Tibial nerve (tissue), 4 donors: ENCODE measurements around the gene SNX9. TPM values are rescaled to one million over a fixed set of nuclear protein-coding genes. Genes with fewer than 3 reads are reported as not detected.
A peak's percentile ranks its signal among the peaks of the same experiment; 100 is the strongest.

ENCODE experiments used
- DNase-seq, 2 donors: peaks; one replicate each; pipeline ENCODE4 v3.0.0-alpha.2; 2019; ENCODE audit warnings: low spot score in 2 of 2
- H3K27ac ChIP-seq, 4 donors: fragments of 200-600 bp; sonication (generic) in 3 of 4; one replicate each; pipeline ENCODE4 v1.5.1; 2017 to 2019; ENCODE audit warnings: mild to moderate bottlenecking in 1 of 4
- H3K27me3 ChIP-seq, 2 donors: fragments of 200-600 bp; sonication (generic) in 1 of 2; one replicate each; pipeline versions ENCODE4 v1.5.1 to v1.6.0; 2017 to 2019
- H3K36me3 ChIP-seq, 3 donors: fragments of 200-600 bp; sonication (generic); one replicate each; pipeline ENCODE4 v1.5.1; 2018 to 2019
- H3K4me1 ChIP-seq, 4 donors: fragments of 200-600 bp; sonication (generic) in 3 of 4; one replicate each; pipeline ENCODE4 v1.5.1; 2017 to 2019
- H3K4me3 ChIP-seq, 4 donors: fragments of 200-600 bp; sonication (generic) in 3 of 4; one replicate each; pipeline ENCODE4 v1.5.1; 2017 to 2019; ENCODE audit warnings: mild to moderate bottlenecking in 1 of 4, moderate library complexity in 1 of 4
- H3K9me3 ChIP-seq, 4 donors: fragments of 200-600 bp; sonication (generic) in 3 of 4; one replicate each; pipeline ENCODE4 v1.5.1; 2017 to 2019
- CTCF ChIP-seq, 5 experiments: fragments of 200-600 bp in 3 of 5; fragments of 450-650 bp in 2 of 5; sonication (generic) in 3 of 5; IDR thresholded peaks; one replicate each; pipeline ENCODE4 v1.5.1; 2016 to 2019; ENCODE audit warnings: antibody characterized with exemption in 5 of 5, mild to moderate bottlenecking in 3 of 5, moderate library complexity in 2 of 5
- EP300 ChIP-seq, 2 donors: sonication (generic); formaldehyde crosslinking; IDR thresholded peaks; one replicate each; pipeline ENCODE4 v1.6.1; 2017; ENCODE audit warnings: antibody characterized with exemption in 2 of 2, mild to moderate bottlenecking in 1 of 2
- POLR2A ChIP-seq, 2 donors: fragments of 450-650 bp; IDR thresholded peaks; one replicate each; pipeline ENCODE4 v1.6.1; 2017; ENCODE audit warnings: antibody characterized with exemption in 2 of 2, mild to moderate bottlenecking in 2 of 2, moderate library complexity in 2 of 2
- WGBS, 2 donors: methylation state at CpG; one replicate each; pipeline ENCODE4 v1.1.5; 2018; 5-methylcytosine and 5-hydroxymethylcytosine counted together
- total RNA-seq, 4 donors: library from RNA; depleted of rRNA; stranded (reverse); fragments of >200 nt; gene quantifications; one replicate each; pipeline ENCODE4 v1.1.0, GENCODE V29; 2016

SNX9 gene
- total RNA-seq, 4 donors from 2014 or later: 61.2 to 69.2 (median 63.9) TPM

GRCh38 chr6:157980288-157981131 is 157.5 kb downstream of the SNX9 start:
- Histone ChIP-seq H3K9me3 (no peaks in the 10 kb centered on the region), H3K4me1 (peaks cover 0 to 18% (median 0%) of the 10 kb centered on the region in 4 donors), H3K36me3 (no peaks in the 10 kb centered on the region), H3K4me3 (peak overlapping the region in 3 of 4 donors; percentile 76 to 84 (median 82)), H3K27me3 (peaks cover 0 to 8% of the 10 kb centered on the region in 2 donors), H3K27ac (peak overlapping the region in 3 of 4 donors; percentile 68 to 87 (median 84))
- WGBS, 2 donors: 64 to 84% methylated on average over 9 to 18 of the region's 19 CpGs
- no peak for DNase-seq
- TF ChIP-seq EP300 (IDR thresholded peaks at IDR 0.05) (no peak), POLR2A (IDR thresholded peaks at IDR 0.05) (no peak), CTCF (IDR thresholded peaks at IDR 0.05) (no peak)

- peaks cover 0 to 18% (median 0%) of the 10 kb centered on the region in 4 donors for H3K4me1 ChIP-seq
- H3K36me3 ChIP-seq: no peaks in the 10 kb centered on the region
- TF ChIP-seq CTCF (IDR thresholded peaks at IDR 0.05) (no peak), EP300 (IDR thresholded peaks at IDR 0.05) (no peak)
- no peaks in the 10 kb centered on the region for H3K9me3 ChIP-seq
- H3K27me3 ChIP-seq: peaks cover 0 to 8% of the 10 kb centered on the region in 2 donors
- no peak for DNase-seq
- peak overlapping the region; percentile 60 to 87 (median 76) for H3K27ac ChIP-seq
- WGBS, 2 donors: 15% methylated on average over 9 of the region's 24 CpGs; no CpG with 5 or more reads in 1 of the 2 donors
- H3K4me3 ChIP-seq: peak overlapping the region; percentile 76 to 84 (median 81)
These were observed 158.0 kb downstream of the SNX9 start for GRCh38 chr6:157981132-157981394.

- peak in 1 of 2 donors; percentile 28 for TF ChIP-seq POLR2A (IDR thresholded peaks at IDR 0.05)
- TF ChIP-seq EP300 (IDR thresholded peaks at IDR 0.05): no peak
- TF ChIP-seq CTCF (IDR thresholded peaks at IDR 0.05): peak; percentile 35 to 71 (median 44)
- Histone ChIP-seq H3K4me3 (peak within 1 kb of the TSS; percentile 76 to 84 (median 81)), H3K27me3 (peaks cover 0 to 8% of the 10 kb centered on the region in 2 donors), H3K9me3 (no peaks in the 10 kb centered on the region), H3K4me1 (peaks cover 0 to 18% (median 0%) of the 10 kb centered on the region in 4 donors), H3K36me3 (no peaks in the 10 kb centered on the region), H3K27ac (peak within 1 kb of the TSS; percentile 60 to 87 (median 76))
- 1 to 6% methylated on average over 3 to 40 of the region's 86 CpGs for WGBS, 2 donors
- DNase-seq: peak in 1 of 2 donors; percentile 40
These were observed 158.5 kb downstream of the SNX9 start, which contains the start of gene SYNJ2 for GRCh38 chr6:157981395-157982101. TSS of gene SYNJ2 (plus strand) at chr6:157981863. CDS start at chr6:157981962, 99 bp downstream.

- Histone ChIP-seq H3K27me3 (peaks cover 0 to 8% of the 10 kb centered on the region in 2 donors), H3K4me1 (peaks cover 0 to 18% (median 0%) of the 10 kb centered on the region in 4 donors), H3K27ac (peak overlapping the region; percentile 48 to 87 (median 72)), H3K4me3 (peak overlapping the region; percentile 76 to 84 (median 81)), H3K9me3 (no peaks in the 10 kb centered on the region), H3K36me3 (no peaks in the 10 kb centered on the region)
- WGBS, 2 donors: 3 to 11% methylated on average over 8 to 35 of the region's 36 CpGs
- no peak for DNase-seq
- TF ChIP-seq POLR2A (IDR thresholded peaks at IDR 0.05): no peak
- TF ChIP-seq CTCF (IDR thresholded peaks at IDR 0.05): no peak
- TF ChIP-seq EP300 (IDR thresholded peaks at IDR 0.05): no peak
These were observed 159.1 kb downstream of the SNX9 start for GRCh38 chr6:157982102-157982562.
